K562 (cell line): ENCODE results near the gene FGF5. TPM values are rescaled to one million over a fixed set of nuclear protein-coding genes. Genes with fewer than 3 reads are reported as not detected.

ENCODE experiments used
- ATAC-seq: fragments of 200-7000 bp; cut with Tn5 transposase; 3 replicates; pipeline ENCODE4 v1.9.1; 2020; ENCODE audit warnings: moderate library complexity
- BruUV-seq: library from RNA; stranded (reverse); fragments of 400-500 nt; replicated peaks from 2 replicates; lab custom pipeline; 2021; lab: Mats Ljungman, UMichigan
- CTCF ChIA-PET: fragments of 300-600 bp; formaldehyde crosslinking; extraction: SDS; loops from one replicate; lab custom pipeline; 2021; ENCODE audit warnings: low intra/inter-chr PET ratio; lab: Yijun Ruan, JAX
- POLR2A ChIA-PET: fragments of 300-600, 350-650 bp; sonication (Branson Sonifier 250); formaldehyde crosslinking; extraction: SDS; loops from one replicate; lab custom pipeline; 2021; ENCODE audit warnings: antibody characterized with exemption, inconsistent platforms; lab: Yijun Ruan, JAX
- DNase-seq, 4 experiments: peaks; one replicate each; pipeline versions ENCODE4 v3.0.0 to v3.0.0-alpha.2; 2011 to 2018; ENCODE audit warnings: low spot score in 3 of 4, mixed read lengths in 3 of 4; ENCODE audit errors: extremely low read depth in 1 of 4
- FAIRE-seq: peaks from 2 replicates; lab custom pipeline; 2011; peaks lifted over from hg19 to GRCh38; lab: Jason Lieb, UNC
- H2AFZ ChIP-seq: 2 replicates; pipeline ENCODE4 v1.6.0; 2011; ENCODE audit warnings: low read depth, low read length, control low read depth, inconsistent platforms
- H3K27ac ChIP-seq: fragments of 200-600 bp; 3 replicates; pipeline ENCODE4 v1.8.0; 2011; ENCODE audit warnings: low read depth, mild to moderate bottlenecking, control low read depth, inconsistent platforms, low read length, moderate library complexity, mixed read lengths; ENCODE audit errors: extremely low read depth
- H3K27me3 ChIP-seq, 2 experiments: fragments of 300-600 bp in 1 of 2; 2 replicates in 1 of 2; 3 replicates in 1 of 2; pipeline versions ENCODE4 v1.6.0 to v1.8.0; 2011; ENCODE audit warnings: inconsistent platforms in 2 of 2, low read length in 2 of 2, mild to moderate bottlenecking in 1 of 2, mixed read lengths in 1 of 2, moderate library complexity in 1 of 2; ENCODE audit not compliant: control insufficient read depth in 2 of 2, insufficient read depth in 2 of 2
- H3K36me3 ChIP-seq: fragments of 300-600 bp; 3 replicates; pipeline ENCODE4 v1.8.0; 2011; ENCODE audit warnings: mild to moderate bottlenecking, low read length, inconsistent platforms; ENCODE audit not compliant: control insufficient read depth, insufficient read depth
- H3K4me1 ChIP-seq, 2 experiments: fragments of 200-600 bp in 1 of 2; replicated peaks in 1 of 2; 2 replicates in 1 of 2; 3 replicates in 1 of 2; pipeline versions ENCODE4 v1.5.1 to v1.8.0; 2011; ENCODE audit warnings: inconsistent platforms in 2 of 2, low read length in 2 of 2, mild to moderate bottlenecking in 1 of 2, mixed read lengths in 1 of 2, moderate library complexity in 1 of 2; ENCODE audit not compliant: control insufficient read depth in 2 of 2, insufficient read depth in 2 of 2
- H3K4me2 ChIP-seq: 2 replicates; pipeline ENCODE4 v1.6.1; 2011; ENCODE audit warnings: low read length, control low read depth, inconsistent platforms, mixed read lengths; ENCODE audit not compliant: insufficient read depth
- H3K4me3 ChIP-seq: fragments of 200-600 bp; sonication (generic), shearing (Covaris generic); 2 replicates; pipeline ENCODE4 v1.5.1; 2016; ENCODE audit warnings: control low read depth, inconsistent platforms
- H3K79me2 ChIP-seq: fragments of 200-600 bp; 3 replicates; pipeline ENCODE4 v1.8.0; 2011; ENCODE audit warnings: low read length, inconsistent platforms; ENCODE audit not compliant: control insufficient read depth, insufficient read depth
- H3K9ac ChIP-seq, 2 experiments: 2 replicates each; pipeline versions ENCODE4 v1.6.0 to v1.6.1; 2011; ENCODE audit warnings: low read depth in 2 of 2, low read length in 2 of 2, control low read depth in 1 of 2, inconsistent platforms in 1 of 2, mild to moderate bottlenecking in 1 of 2, mixed read lengths in 1 of 2; ENCODE audit not compliant: insufficient read depth in 1 of 2
- H3K9me1 ChIP-seq: one replicate; pipeline ENCODE4 v1.6.0; 2011; ENCODE audit warnings: inconsistent platforms, mild to moderate bottlenecking, low read length, moderate library complexity; ENCODE audit not compliant: control insufficient read depth, insufficient read depth
- H3K9me3 ChIP-seq: replicated peaks from 2 replicates; pipeline ENCODE4 v1.5.1; 2011; ENCODE audit warnings: low read depth, low read length, inconsistent platforms; ENCODE audit not compliant: control insufficient read depth, insufficient read depth
- H4K20me1 ChIP-seq: replicated peaks from 2 replicates; pipeline ENCODE4 v1.6.1; 2011; ENCODE audit warnings: low read length, inconsistent platforms, mixed read lengths; ENCODE audit not compliant: control insufficient read depth, insufficient read depth
- BRD9 ChIP-seq: fragments of 450-650 bp; IDR thresholded peaks from 2 replicates; pipeline ENCODE4 v1.6.1; 2018; ENCODE audit warnings: low read depth; ENCODE audit not compliant: partially characterized antibody
- CBX3 ChIP-seq, 2 experiments: IDR thresholded peaks; 1 replicate in 1 of 2; 2 replicates in 1 of 2; pipeline ENCODE4 v1.6.1; 2012; ENCODE audit warnings: inconsistent platforms in 2 of 2, low read length in 2 of 2, borderline replicate concordance in 1 of 2, control low read depth in 1 of 2
- GATAD2A ChIP-seq: fragments of 450-650 bp; IDR thresholded peaks from 2 replicates; pipeline ENCODE4 v1.6.1; 2017
- MEIS2 ChIP-seq: fragments of 450-650 bp; IDR thresholded peaks from 2 replicates; pipeline ENCODE4 v1.6.1; 2014; ENCODE audit warnings: mild to moderate bottlenecking; ENCODE audit not compliant: partially characterized antibody
- NCOA4 ChIP-seq: fragments of 450-650 bp; IDR thresholded peaks from 2 replicates; pipeline ENCODE4 v1.6.1; 2018; ENCODE audit warnings: mild to moderate bottlenecking; ENCODE audit not compliant: partially characterized antibody
- SOX6 ChIP-seq: fragments of 450-650 bp; IDR thresholded peaks from 2 replicates; pipeline ENCODE4 v1.6.1; 2014; ENCODE audit warnings: mild to moderate bottlenecking
- TARDBP ChIP-seq: fragments of 450-650 bp; IDR thresholded peaks from 2 replicates; pipeline ENCODE4 v1.6.1; 2016
- TCF15 ChIP-seq: fragments of 250-450 bp; sonication (Bioruptor Pico); IDR thresholded peaks from 2 replicates; pipeline ENCODE4 v1.8.0; 2022; ENCODE audit warnings: moderate library complexity, mild to moderate bottlenecking, inconsistent platforms
- TEAD4 ChIP-seq, 2 experiments: sonication (generic) in 1 of 2; formaldehyde crosslinking in 1 of 2; IDR thresholded peaks; 2 replicates each; pipeline versions ENCODE4 v1.6.1 to v1.8.0; 2012 to 2022; ENCODE audit warnings: borderline replicate concordance in 1 of 2, inconsistent platforms in 1 of 2, low read length in 1 of 2, mild to moderate bottlenecking in 1 of 2, missing genetic modification reagents in 1 of 2
- TFAP4 ChIP-seq: sonication (generic); formaldehyde crosslinking; IDR thresholded peaks from 2 replicates; pipeline ENCODE4 v1.8.0; 2022; ENCODE audit warnings: missing genetic modification reagents, mild to moderate bottlenecking, moderate library complexity, borderline replicate concordance
- WGBS: fragments of 100-300 bp; shearing (Covaris generic); methylation state at CpG from one replicate; pipeline ENCODE4 v1.1.6; 2016; ENCODE audit warnings: low coverage, mixed read lengths; ENCODE audit not compliant: insufficient coverage; ENCODE audit errors: missing lambda C conversion rate; 5-methylcytosine and 5-hydroxymethylcytosine counted together
- in situ Hi-C: fragments of 300-500 bp; cut with MboI; formaldehyde crosslinking; loops from 4 replicates; pipeline ENCODE4 v1.15.0; 2018; ENCODE audit warnings: inconsistent platforms, mixed read lengths
- intact Hi-C: fragments of 100-400 bp; cut with micrococcal nuclease; formaldehyde crosslinking; loops from 2 replicates; pipeline ENCODE4 v1.14.2; 2022
- polyA plus RNA-seq, 8 experiments: library from polyadenylated mRNA; depleted of rRNA in 4 of 8; stranded (reverse) in 5 of 8; unstranded in 3 of 8; fragments of >200 nt; fragmentation: Nextera tagmentation in 2 of 8; fragmentation: Illumina TruSeq in 1 of 8; extraction: Ambion mirVana in 2 of 8; extraction: Trizol in 1 of 8; gene quantifications; 2 replicates each; pipeline versions ENCODE4 v1.2.1 to v1.2.3, GENCODE V29; 2011 to 2014; ENCODE audit warnings: inconsistent platforms in 1 of 8, missing spikeins in 1 of 8
- total RNA-seq, 7 experiments: library from RNA; depleted of rRNA in 6 of 7; stranded (reverse); fragments of >200 nt in 6 of 7; fragmentation: Illumina TruSeq in 2 of 7; extraction: Trizol in 2 of 7; gene quantifications; 2 replicates each; pipeline versions ENCODE4 v1.2.1 to v1.2.3, GENCODE V29; 2011 to 2021; ENCODE audit warnings: low replicate concordance in 1 of 7
- TF ChIP-seq, protein P1 (sequence below): fragments of 450-650 bp; IDR thresholded peaks from 2 replicates; pipeline ENCODE4 v1.6.1; 2016; ENCODE audit warnings: mild to moderate bottlenecking, moderate library complexity

FGF5 gene
- total and polyA plus RNA-seq, 9 of the 15 experiments (the other 6 are each of a cell fraction or from before 2014, with no cell fraction given): 0.38 to 2.7 (median 1.1) TPM

DNA sequence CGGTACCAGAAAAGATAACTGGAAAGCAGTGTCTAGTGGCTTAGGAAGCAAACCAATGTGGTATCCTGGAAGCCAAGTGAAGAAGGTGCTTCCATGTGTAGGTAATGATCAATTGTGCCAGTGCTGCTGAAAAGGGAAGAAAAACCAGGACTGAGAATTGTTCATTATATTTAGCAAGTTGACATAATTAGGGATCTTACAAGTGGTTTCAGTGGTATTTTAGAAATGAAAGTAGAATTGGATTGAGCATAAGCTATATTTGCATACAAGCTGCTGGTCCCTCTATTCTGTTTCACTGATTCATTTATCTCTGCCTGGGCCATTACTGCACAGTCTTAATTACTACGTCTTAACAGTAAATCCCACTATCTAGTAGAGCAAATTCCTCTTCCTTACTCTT lies 36.9 kb upstream of the FGF5 start:
- intact Hi-C loops (no loop called here), in situ Hi-C loops (no loop called here)
- H3K9me1 ChIP-seq: no peaks in the 10 kb centered on the region
- H3K27ac ChIP-seq: no peak overlapping the region
- no peak for DNase-seq
- no peaks in the 10 kb centered on the region for H3K27me3 ChIP-seq
- no peaks in the 10 kb centered on the region for H3K9me3 ChIP-seq
- no peaks in the 10 kb centered on the region for H4K20me1 ChIP-seq
- 38% methylated on average over 2 of the region's 2 CpGs for WGBS
- no peak overlapping the region for H3K4me2 ChIP-seq
- ChIA-PET CTCF (no interaction called here), POLR2A (no interaction called here)
- no peak overlapping the region for H3K9ac ChIP-seq
- FAIRE-seq: no peak
- BruUV-seq: no TSS peak
- no peaks in the 10 kb centered on the region for H3K36me3 ChIP-seq
- H2AFZ ChIP-seq: no peak overlapping the region; the same call in 1 of the 2 replicates
- no peak for ATAC-seq
- H3K4me3 ChIP-seq: no peak overlapping the region
- H3K4me1 ChIP-seq: peaks cover 4 to 18% of the 10 kb centered on the region in 2 experiments; a peak in 4 of 5 replicates
- H3K79me2 ChIP-seq: no peaks in the 10 kb centered on the region
- TF ChIP-seq GATAD2A (no peak), TARDBP (no peak), BRD9 (no peak), NCOA4 (no peak), TCF15 (CRISPR knock-in tag) (no peak), TFAP4 (CRISPR knock-in tag) (no peak), SOX6 (no peak), MEIS2 (no peak), CBX3 (IDR thresholded peaks at IDR 0.05; ENCODE audit: borderline replicate concordance in 1 of 2, low read length in 2 of 2) (no peak), TEAD4 (IDR thresholded peaks at IDR 0.05; ENCODE audit: low read length) (no peak), TEAD4 (CRISPR knock-in tag; IDR thresholded peaks at IDR 0.05; ENCODE audit: borderline replicate concordance) (no peak)
- TF ChIP-seq, protein P1, sequence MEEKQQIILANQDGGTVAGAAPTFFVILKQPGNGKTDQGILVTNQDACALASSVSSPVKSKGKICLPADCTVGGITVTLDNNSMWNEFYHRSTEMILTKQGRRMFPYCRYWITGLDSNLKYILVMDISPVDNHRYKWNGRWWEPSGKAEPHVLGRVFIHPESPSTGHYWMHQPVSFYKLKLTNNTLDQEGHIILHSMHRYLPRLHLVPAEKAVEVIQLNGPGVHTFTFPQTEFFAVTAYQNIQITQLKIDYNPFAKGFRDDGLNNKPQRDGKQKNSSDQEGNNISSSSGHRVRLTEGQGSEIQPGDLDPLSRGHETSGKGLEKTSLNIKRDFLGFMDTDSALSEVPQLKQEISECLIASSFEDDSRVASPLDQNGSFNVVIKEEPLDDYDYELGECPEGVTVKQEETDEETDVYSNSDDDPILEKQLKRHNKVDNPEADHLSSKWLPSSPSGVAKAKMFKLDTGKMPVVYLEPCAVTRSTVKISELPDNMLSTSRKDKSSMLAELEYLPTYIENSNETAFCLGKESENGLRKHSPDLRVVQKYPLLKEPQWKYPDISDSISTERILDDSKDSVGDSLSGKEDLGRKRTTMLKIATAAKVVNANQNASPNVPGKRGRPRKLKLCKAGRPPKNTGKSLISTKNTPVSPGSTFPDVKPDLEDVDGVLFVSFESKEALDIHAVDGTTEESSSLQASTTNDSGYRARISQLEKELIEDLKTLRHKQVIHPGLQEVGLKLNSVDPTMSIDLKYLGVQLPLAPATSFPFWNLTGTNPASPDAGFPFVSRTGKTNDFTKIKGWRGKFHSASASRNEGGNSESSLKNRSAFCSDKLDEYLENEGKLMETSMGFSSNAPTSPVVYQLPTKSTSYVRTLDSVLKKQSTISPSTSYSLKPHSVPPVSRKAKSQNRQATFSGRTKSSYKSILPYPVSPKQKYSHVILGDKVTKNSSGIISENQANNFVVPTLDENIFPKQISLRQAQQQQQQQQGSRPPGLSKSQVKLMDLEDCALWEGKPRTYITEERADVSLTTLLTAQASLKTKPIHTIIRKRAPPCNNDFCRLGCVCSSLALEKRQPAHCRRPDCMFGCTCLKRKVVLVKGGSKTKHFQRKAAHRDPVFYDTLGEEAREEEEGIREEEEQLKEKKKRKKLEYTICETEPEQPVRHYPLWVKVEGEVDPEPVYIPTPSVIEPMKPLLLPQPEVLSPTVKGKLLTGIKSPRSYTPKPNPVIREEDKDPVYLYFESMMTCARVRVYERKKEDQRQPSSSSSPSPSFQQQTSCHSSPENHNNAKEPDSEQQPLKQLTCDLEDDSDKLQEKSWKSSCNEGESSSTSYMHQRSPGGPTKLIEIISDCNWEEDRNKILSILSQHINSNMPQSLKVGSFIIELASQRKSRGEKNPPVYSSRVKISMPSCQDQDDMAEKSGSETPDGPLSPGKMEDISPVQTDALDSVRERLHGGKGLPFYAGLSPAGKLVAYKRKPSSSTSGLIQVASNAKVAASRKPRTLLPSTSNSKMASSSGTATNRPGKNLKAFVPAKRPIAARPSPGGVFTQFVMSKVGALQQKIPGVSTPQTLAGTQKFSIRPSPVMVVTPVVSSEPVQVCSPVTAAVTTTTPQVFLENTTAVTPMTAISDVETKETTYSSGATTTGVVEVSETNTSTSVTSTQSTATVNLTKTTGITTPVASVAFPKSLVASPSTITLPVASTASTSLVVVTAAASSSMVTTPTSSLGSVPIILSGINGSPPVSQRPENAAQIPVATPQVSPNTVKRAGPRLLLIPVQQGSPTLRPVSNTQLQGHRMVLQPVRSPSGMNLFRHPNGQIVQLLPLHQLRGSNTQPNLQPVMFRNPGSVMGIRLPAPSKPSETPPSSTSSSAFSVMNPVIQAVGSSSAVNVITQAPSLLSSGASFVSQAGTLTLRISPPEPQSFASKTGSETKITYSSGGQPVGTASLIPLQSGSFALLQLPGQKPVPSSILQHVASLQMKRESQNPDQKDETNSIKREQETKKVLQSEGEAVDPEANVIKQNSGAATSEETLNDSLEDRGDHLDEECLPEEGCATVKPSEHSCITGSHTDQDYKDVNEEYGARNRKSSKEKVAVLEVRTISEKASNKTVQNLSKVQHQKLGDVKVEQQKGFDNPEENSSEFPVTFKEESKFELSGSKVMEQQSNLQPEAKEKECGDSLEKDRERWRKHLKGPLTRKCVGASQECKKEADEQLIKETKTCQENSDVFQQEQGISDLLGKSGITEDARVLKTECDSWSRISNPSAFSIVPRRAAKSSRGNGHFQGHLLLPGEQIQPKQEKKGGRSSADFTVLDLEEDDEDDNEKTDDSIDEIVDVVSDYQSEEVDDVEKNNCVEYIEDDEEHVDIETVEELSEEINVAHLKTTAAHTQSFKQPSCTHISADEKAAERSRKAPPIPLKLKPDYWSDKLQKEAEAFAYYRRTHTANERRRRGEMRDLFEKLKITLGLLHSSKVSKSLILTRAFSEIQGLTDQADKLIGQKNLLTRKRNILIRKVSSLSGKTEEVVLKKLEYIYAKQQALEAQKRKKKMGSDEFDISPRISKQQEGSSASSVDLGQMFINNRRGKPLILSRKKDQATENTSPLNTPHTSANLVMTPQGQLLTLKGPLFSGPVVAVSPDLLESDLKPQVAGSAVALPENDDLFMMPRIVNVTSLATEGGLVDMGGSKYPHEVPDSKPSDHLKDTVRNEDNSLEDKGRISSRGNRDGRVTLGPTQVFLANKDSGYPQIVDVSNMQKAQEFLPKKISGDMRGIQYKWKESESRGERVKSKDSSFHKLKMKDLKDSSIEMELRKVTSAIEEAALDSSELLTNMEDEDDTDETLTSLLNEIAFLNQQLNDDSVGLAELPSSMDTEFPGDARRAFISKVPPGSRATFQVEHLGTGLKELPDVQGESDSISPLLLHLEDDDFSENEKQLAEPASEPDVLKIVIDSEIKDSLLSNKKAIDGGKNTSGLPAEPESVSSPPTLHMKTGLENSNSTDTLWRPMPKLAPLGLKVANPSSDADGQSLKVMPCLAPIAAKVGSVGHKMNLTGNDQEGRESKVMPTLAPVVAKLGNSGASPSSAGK: no peak
